GM23338 (cell line): ENCODE results near the gene MAD1L1. TPM values are rescaled to one million over a fixed set of nuclear protein-coding genes. Genes with fewer than 3 reads are reported as not detected.

ENCODE experiments used
- ATAC-seq: fragments of 200-7000 bp; cut with Tn5 transposase; 3 replicates; pipeline ENCODE4 v1.9.1; 2020
- DNase-seq: peaks from one replicate; pipeline ENCODE4 v3.0.0-alpha.2; 2015; ENCODE audit warnings: low spot score
- H2AFZ ChIP-seq: fragments of 200-600 bp; sonication (generic); 2 replicates; pipeline ENCODE4 v1.8.0; 2016; ENCODE audit warnings: antibody characterized with exemption, mild to moderate bottlenecking, moderate library complexity
- H3F3A ChIP-seq: fragments of 200-600 bp; sonication (generic); replicated peaks from 2 replicates; pipeline ENCODE4 v1.8.0; 2017; ENCODE audit warnings: antibody characterized with exemption, mixed run types, low read depth
- H3K27ac ChIP-seq: fragments of 200-600 bp; sonication (generic); 2 replicates; pipeline ENCODE4 v1.6.1; 2016; ENCODE audit warnings: low read depth
- H3K27me3 ChIP-seq: fragments of 200-600 bp; sonication (generic); 2 replicates; pipeline ENCODE4 v1.8.0; 2016; ENCODE audit warnings: mild to moderate bottlenecking, mixed run types, moderate library complexity; ENCODE audit not compliant: insufficient read depth
- H3K36me3 ChIP-seq: fragments of 200-600 bp; sonication (generic); 2 replicates; pipeline ENCODE4 v1.8.0; 2016; ENCODE audit warnings: mild to moderate bottlenecking; ENCODE audit not compliant: insufficient read depth
- H3K4me1 ChIP-seq: fragments of 200-600 bp; sonication (generic); 2 replicates; pipeline ENCODE4 v1.8.0; 2016; ENCODE audit warnings: mild to moderate bottlenecking, moderate library complexity; ENCODE audit not compliant: insufficient read depth
- H3K4me2 ChIP-seq: fragments of 200-600 bp; sonication (generic); 2 replicates; pipeline ENCODE4 v1.7.1; 2017; ENCODE audit warnings: mixed run types
- H3K4me3 ChIP-seq: fragments of 200-600 bp; sonication (generic); 2 replicates; pipeline ENCODE4 v1.6.1; 2016; ENCODE audit warnings: mixed run types
- H3K79me2 ChIP-seq: fragments of 200-600 bp; sonication (generic); replicated peaks from 2 replicates; pipeline ENCODE4 v1.8.0; 2017; ENCODE audit warnings: mild to moderate bottlenecking; ENCODE audit not compliant: insufficient read depth
- H3K9me2 ChIP-seq: fragments of 200-600 bp; sonication (generic); 2 replicates; pipeline ENCODE4 v1.8.0; 2017; ENCODE audit not compliant: insufficient read depth
- H4K20me1 ChIP-seq: fragments of 200-600 bp; sonication (generic); replicated peaks from 2 replicates; pipeline ENCODE4 v1.8.0; 2017; ENCODE audit warnings: mild to moderate bottlenecking; ENCODE audit not compliant: insufficient read depth
- H3K27ac Mint-ChIP-seq: 2 replicates; pipeline ENCODE4 v1.8.0; 2020; ENCODE audit warnings: inconsistent platforms, mild to moderate bottlenecking, moderate library complexity, mixed read lengths
- H3K27me3 Mint-ChIP-seq: 3 replicates; pipeline ENCODE4 v1.8.0; 2022; ENCODE audit warnings: low read depth, mild to moderate bottlenecking, moderate library complexity, mixed read lengths, inconsistent platforms; ENCODE audit not compliant: insufficient read depth, poor library complexity
- H3K36me3 Mint-ChIP-seq: 3 replicates; pipeline ENCODE4 v1.8.0; 2021; ENCODE audit warnings: low read depth, mild to moderate bottlenecking, inconsistent platforms, moderate library complexity, mixed read lengths
- H3K4me1 Mint-ChIP-seq: 3 replicates; pipeline ENCODE4 v1.8.0; 2020; ENCODE audit warnings: mild to moderate bottlenecking, inconsistent platforms, mixed read lengths
- H3K4me3 Mint-ChIP-seq: 3 replicates; pipeline ENCODE4 v1.8.0; 2021; ENCODE audit warnings: moderate library complexity, mild to moderate bottlenecking, inconsistent platforms, mixed read lengths
- H3K9me3 Mint-ChIP-seq: 3 replicates; pipeline ENCODE4 v1.8.0; 2020; ENCODE audit warnings: moderate library complexity, mild to moderate bottlenecking, inconsistent platforms, mixed read lengths
- CTCF ChIP-seq, 2 experiments: fragments of 200-600 bp in 1 of 2; sonication (generic) in 1 of 2; conservative IDR thresholded peaks; 2 replicates each; pipeline versions ENCODE4 v1.5.1 to v1.6.1; 2016 to 2017; ENCODE audit warnings: antibody characterized with exemption in 2 of 2, low read depth in 2 of 2, mild to moderate bottlenecking in 2 of 2, moderate library complexity in 1 of 2
- EZH2 ChIP-seq: fragments of 200-600 bp; sonication (generic); IDR thresholded peaks from one replicate; pipeline ENCODE4 v1.8.0; 2017; ENCODE audit warnings: antibody characterized with exemption, mild to moderate bottlenecking, low read depth; ENCODE audit not compliant: unreplicated experiment
- EZH2phosphoT487 ChIP-seq: fragments of 200-600 bp; sonication (generic); IDR thresholded peaks from one replicate; pipeline ENCODE4 v1.8.1; 2018; ENCODE audit warnings: antibody characterized with exemption; ENCODE audit not compliant: unreplicated experiment
- JUNB ChIP-seq: IDR thresholded peaks from one replicate; pipeline ENCODE4 v1.6.1; 2016; ENCODE audit warnings: antibody characterized with exemption; ENCODE audit not compliant: unreplicated experiment
- POLR2AphosphoS5 ChIP-seq: IDR thresholded peaks from 2 replicates; pipeline ENCODE4 v1.6.1; 2016; ENCODE audit warnings: antibody characterized with exemption, low read depth
- ZNF331 ChIP-seq: fragments of 250-450 bp; sonication (Bioruptor Pico); IDR thresholded peaks from 2 replicates; pipeline ENCODE4 v1.5.0; 2020; ENCODE audit warnings: low read depth, mild to moderate bottlenecking, moderate library complexity
- polyA plus RNA-seq: library from polyadenylated mRNA; unstranded; fragments of >200 nt; fragmentation: Nextera tagmentation; extraction: Ambion mirVana; gene quantifications from 2 replicates; pipeline ENCODE4 v1.2.1, GENCODE V29; 2016
- total RNA-seq: library from RNA; depleted of rRNA; stranded (reverse); fragments of >200 nt; shearing (Covaris generic); gene quantifications from 2 replicates; pipeline ENCODE4 v1.2.3, GENCODE V29; 2014

Gene MAD1L1
- total and polyA plus RNA-seq, 2 experiments from 2014 or later, result 40.3 to 59.3 TPM

- Histone ChIP-seq H3K9me2 (no peaks in the 10 kb centered on the region), H3K4me1 (no peaks in the 10 kb centered on the region), H3K4me2 (no peak overlapping the region), H2AFZ (no peak overlapping the region), H4K20me1 (no peaks in the 10 kb centered on the region), H3K36me3 (no peaks in the 10 kb centered on the region), H3K27ac (no peak overlapping the region), H3K27me3 (no peaks in the 10 kb centered on the region), H3K4me3 (no peak overlapping the region), H3K79me2 (0 out of 2 replicates have a peak, but pooled peaks cover 12% of the 10 kb centered on the region), H3F3A (0 out of 2 replicates have a peak, but pooled peaks cover 7% of the 10 kb centered on the region)
- Mint-ChIP-seq H3K9me3 (no peaks in the 10 kb centered on the region), H3K4me3 (no peak overlapping the region), H3K36me3 (peaks cover 4% of the 10 kb centered on the region; the same call in 1 of the 3 replicates), H3K4me1 (peaks cover 45% of the 10 kb centered on the region), H3K27ac (peak overlapping the region; percentile 93), H3K27me3 (peaks cover 29% of the 10 kb centered on the region)
- TF ChIP-seq CTCF (conservative IDR thresholded peaks at IDR 0.05; ENCODE audit: low read depth in 2 of 2), result peak in 1 of 2 experiments; percentile 21; a peak in 1 of 4 replicates
- TF ChIP-seq ZNF331, result no peak
- no peak for DNase-seq
- ATAC-seq, result no peak
These were observed 129.5 kb downstream of the MAD1L1 start for GRCh38 chr7:2103071-2103898.

GRCh38 chr7:2102375-2102723, 130.4 kb downstream of the MAD1L1 start:
- no peaks in the 10 kb centered on the region for H3K9me3 Mint-ChIP-seq
- no peak overlapping the region; the same call in 1 of the 2 replicates for H3K27ac Mint-ChIP-seq
- Histone ChIP-seq H3K27me3 (no peaks in the 10 kb centered on the region), H4K20me1 (no peaks in the 10 kb centered on the region), H3K4me1 (no peaks in the 10 kb centered on the region), H3K4me2 (no peak overlapping the region), H3K4me3 (no peak overlapping the region), H3K36me3 (no peaks in the 10 kb centered on the region), H3K27ac (no peak overlapping the region), H2AFZ (no peak overlapping the region), H3F3A (0 out of 2 replicates have a peak, but pooled peaks cover 7% of the 10 kb centered on the region), H3K9me2 (no peaks in the 10 kb centered on the region), H3K79me2 (0 out of 2 replicates have a peak, but pooled peaks cover 12% of the 10 kb centered on the region)
- peaks cover 26% of the 10 kb centered on the region for H3K27me3 Mint-ChIP-seq
- no peak for DNase-seq
- no peak for TF ChIP-seq POLR2AphosphoS5
- no peak for TF ChIP-seq EZH2phosphoT487
- TF ChIP-seq ZNF331, result no peak
- ATAC-seq, result no peak
- no peak overlapping the region for H3K4me3 Mint-ChIP-seq
- H3K4me1 Mint-ChIP-seq, result peaks cover 36% of the 10 kb centered on the region
- H3K36me3 Mint-ChIP-seq, result peaks cover 4% of the 10 kb centered on the region; the same call in 1 of the 3 replicates

GRCh38 chr7:2101630-2102374, 130.9 kb downstream of the MAD1L1 start:
- H3K4me1 Mint-ChIP-seq, result peaks cover 34% of the 10 kb centered on the region
- Histone ChIP-seq H3K4me2 (no peak overlapping the region), H2AFZ (no peak overlapping the region), H3F3A (0 out of 2 replicates have a peak, but pooled peaks cover 7% of the 10 kb centered on the region), H3K27ac (no peak overlapping the region), H3K9me2 (no peaks in the 10 kb centered on the region), H3K36me3 (no peaks in the 10 kb centered on the region), H3K4me3 (no peak overlapping the region), H3K27me3 (no peaks in the 10 kb centered on the region), H3K4me1 (no peaks in the 10 kb centered on the region), H4K20me1 (no peaks in the 10 kb centered on the region), H3K79me2 (0 out of 2 replicates have a peak, but pooled peaks cover 12% of the 10 kb centered on the region)
- no peak overlapping the region; the same call in 1 of the 2 replicates for H3K27ac Mint-ChIP-seq
- no peak overlapping the region for H3K4me3 Mint-ChIP-seq
- H3K36me3 Mint-ChIP-seq, result peaks cover 4% of the 10 kb centered on the region; the same call in 1 of the 3 replicates
- H3K27me3 Mint-ChIP-seq, result peaks cover 24% of the 10 kb centered on the region
- no peaks in the 10 kb centered on the region for H3K9me3 Mint-ChIP-seq
- DNase-seq (no peak), ATAC-seq (no peak)
- TF ChIP-seq JUNB, result no peak
- TF ChIP-seq EZH2, result no peak
